Muscle of leg (tissue), 11 donors: ENCODE results near the gene HNRNPH1. TPM values are rescaled to one million over a fixed set of nuclear protein-coding genes. Genes with fewer than 3 reads are reported as not detected.

Experiments
- DNase-seq: peaks from one replicate; pipeline ENCODE4 v3.0.0; 2013
- H3K27ac ChIP-seq: one replicate; pipeline ENCODE4 v1.5.1; 2013; ENCODE audit warnings: mild to moderate bottlenecking, low read length, control low read depth
- H3K27me3 ChIP-seq: one replicate; pipeline ENCODE4 v1.6.1; 2013; ENCODE audit warnings: low read length; ENCODE audit not compliant: control insufficient read depth, insufficient read depth
- H3K36me3 ChIP-seq: one replicate; pipeline ENCODE4 v1.6.1; 2013; ENCODE audit warnings: low read length; ENCODE audit not compliant: control insufficient read depth, insufficient read depth
- H3K4me1 ChIP-seq: one replicate; pipeline ENCODE4 v1.6.1; 2013; ENCODE audit warnings: low read length; ENCODE audit not compliant: control insufficient read depth, insufficient read depth
- H3K4me3 ChIP-seq: one replicate; pipeline ENCODE4 v1.5.1; 2013; ENCODE audit warnings: low read length, control low read depth
- H3K9me3 ChIP-seq: replicated peaks from 2 replicates; pipeline ENCODE4 v1.6.1; 2013; ENCODE audit warnings: low read depth, low read length; ENCODE audit not compliant: control insufficient read depth
- WGBS: methylation state at CpG from one replicate; pipeline ENCODE4 v1.1.5; 2013; ENCODE audit warnings: missing lambda C conversion rate; ENCODE audit not compliant: insufficient coverage; 5-methylcytosine and 5-hydroxymethylcytosine counted together
- polyA plus RNA-seq, 8 donors: library from polyadenylated mRNA; unstranded; fragments of 120-200 nt; gene quantifications; one replicate each; pipeline versions ENCODE4 v1.2.1 to v1.2.3, GENCODE V29; 2013; ENCODE audit warnings: inconsistent platforms in 1 of 8, low replicate concordance in 1 of 8; ENCODE audit not compliant: insufficient read length in 8 of 8, insufficient read depth in 1 of 8
- total RNA-seq: library from RNA; stranded (reverse); fragments of 120-200 nt; gene quantifications from one replicate; pipeline ENCODE4 v1.2.4, GENCODE V29; 2013

Gene HNRNPH1
- total and polyA plus RNA-seq, 9 donors = 396 to 829 (median 547) TPM

- Histone ChIP-seq H3K36me3 (peaks cover 81% of the 10 kb centered on the region), H3K4me3 (no peak overlapping the region), H3K27me3 (no peaks in the 10 kb centered on the region), H3K9me3 (no peaks in the 10 kb centered on the region), H3K27ac (no peak overlapping the region), H3K4me1 (peaks cover 15% of the 10 kb centered on the region)
- no CpG with 5 or more reads among the region's 8 CpGs for WGBS
- DNase-seq = no peak
These were observed 8.7 kb downstream of the HNRNPH1 start for GRCh38 chr5:179614745-179615144.

- no peak overlapping the region for H3K27ac ChIP-seq
- H3K27me3 ChIP-seq = no peaks in the 10 kb centered on the region
- H3K36me3 ChIP-seq = peaks cover 85% of the 10 kb centered on the region
- H3K4me1 ChIP-seq = peaks cover 18% of the 10 kb centered on the region
- no peak for DNase-seq
- no peak overlapping the region for H3K4me3 ChIP-seq
- H3K9me3 ChIP-seq = no peaks in the 10 kb centered on the region
- 67% methylated on average over 3 of the region's 8 CpGs for WGBS
These were observed 9.9 kb downstream of the HNRNPH1 start for GRCh38 chr5:179613460-179614071.

GRCh38 chr5:179612577-179613459, 10.7 kb downstream of the HNRNPH1 start:
- Histone ChIP-seq H3K4me3 (no peak overlapping the region), H3K27me3 (no peaks in the 10 kb centered on the region), H3K9me3 (no peaks in the 10 kb centered on the region), H3K4me1 (peaks cover 20% of the 10 kb centered on the region), H3K27ac (no peak overlapping the region), H3K36me3 (peaks cover 85% of the 10 kb centered on the region)
- 71% methylated on average over 16 of the region's 21 CpGs for WGBS
- DNase-seq = no peak

GRCh38 chr5:179610903-179611265, 12.6 kb downstream of the HNRNPH1 start:
- no peak overlapping the region for H3K27ac ChIP-seq
- peaks cover 39% of the 10 kb centered on the region for H3K4me1 ChIP-seq
- H3K27me3 ChIP-seq = no peaks in the 10 kb centered on the region
- H3K9me3 ChIP-seq = no peaks in the 10 kb centered on the region
- H3K4me3 ChIP-seq = no peak overlapping the region
- H3K36me3 ChIP-seq = peaks cover 84% of the 10 kb centered on the region
- DNase-seq = no peak

GRCh38 chr5:179610109-179610902, 13.2 kb downstream of the HNRNPH1 start:
- peak overlapping the region; percentile 29 for H3K27ac ChIP-seq
- H3K27me3 ChIP-seq = no peaks in the 10 kb centered on the region
- no peaks in the 10 kb centered on the region for H3K9me3 ChIP-seq
- 56% methylated on average over 19 of the region's 23 CpGs for WGBS
- no peak for DNase-seq
- peaks cover 44% of the 10 kb centered on the region for H3K4me1 ChIP-seq
- H3K36me3 ChIP-seq = peaks cover 86% of the 10 kb centered on the region
- H3K4me3 ChIP-seq = no peak overlapping the region

GRCh38 chr5:179609834-179610108, 13.7 kb downstream of the HNRNPH1 start:
- peaks cover 45% of the 10 kb centered on the region for H3K4me1 ChIP-seq
- no peaks in the 10 kb centered on the region for H3K27me3 ChIP-seq
- H3K27ac ChIP-seq = no peak overlapping the region
- H3K9me3 ChIP-seq = no peaks in the 10 kb centered on the region
- peaks cover 87% of the 10 kb centered on the region for H3K36me3 ChIP-seq
- WGBS = 67% methylated on average over 8 of the region's 8 CpGs
- DNase-seq = no peak
- no peak overlapping the region for H3K4me3 ChIP-seq

GRCh38 chr5:179608131-179608581, 15.3 kb downstream of the HNRNPH1 start:
- Histone ChIP-seq H3K27ac (no peak overlapping the region), H3K4me1 (peaks cover 45% of the 10 kb centered on the region), H3K27me3 (no peaks in the 10 kb centered on the region), H3K36me3 (peaks cover 86% of the 10 kb centered on the region), H3K4me3 (no peak overlapping the region), H3K9me3 (no peaks in the 10 kb centered on the region)
- 42% methylated on average over 4 of the region's 5 CpGs for WGBS
- no peak for DNase-seq

- peak overlapping the region; percentile 43 for H3K27ac ChIP-seq
- no peaks in the 10 kb centered on the region for H3K9me3 ChIP-seq
- WGBS = 38% methylated on average over 13 of the region's 19 CpGs
- peak; percentile 45 for DNase-seq
- H3K36me3 ChIP-seq = peaks cover 83% of the 10 kb centered on the region
- H3K27me3 ChIP-seq = no peaks in the 10 kb centered on the region
- no peak overlapping the region for H3K4me3 ChIP-seq
- peaks cover 45% of the 10 kb centered on the region for H3K4me1 ChIP-seq
These were observed 16.1 kb downstream of the HNRNPH1 start for GRCh38 chr5:179607160-179607931.

DNA sequence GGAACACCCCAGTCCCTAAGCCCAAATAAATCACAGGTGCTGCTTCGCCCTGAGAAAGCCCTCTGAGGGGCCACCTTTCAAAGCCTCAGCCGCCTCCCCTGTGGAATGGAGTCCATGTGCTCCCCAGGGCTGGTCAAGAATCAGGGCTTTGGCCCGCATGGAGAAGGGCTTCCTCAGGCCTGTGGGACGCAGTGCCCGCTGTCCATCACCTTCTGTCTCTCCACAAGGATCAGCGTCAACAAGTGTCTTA, 16.6 kb downstream of the HNRNPH1 start:
- DNase-seq = no peak
- Histone ChIP-seq H3K4me1 (peaks cover 44% of the 10 kb centered on the region), H3K36me3 (peaks cover 85% of the 10 kb centered on the region), H3K27me3 (no peaks in the 10 kb centered on the region), H3K9me3 (no peaks in the 10 kb centered on the region), H3K4me3 (no peak overlapping the region), H3K27ac (no peak overlapping the region)
- 84% methylated on average over 6 of the region's 6 CpGs for WGBS
